HFF-Myc (cell line): Measurements from ENCODE around the gene PKD1L1.

Experiments used
- DNase-seq: peaks from one replicate; pipeline ENCODE4 v3.0.0-alpha.2; 2011; ENCODE audit warnings: low read depth; ENCODE audit errors: extremely low read depth
- H3K4me3 ChIP-seq: replicated peaks from 2 replicates; pipeline ENCODE4 v1.5.1; 2011; ENCODE audit warnings: low read depth, mild to moderate bottlenecking, control low read depth, low read length
- TF ChIP-seq, protein P1 (sequence below): IDR thresholded peaks from 2 replicates; pipeline ENCODE4 v1.5.1; 2012; ENCODE audit warnings: mild to moderate bottlenecking, low read depth, low read length, control low read depth; ENCODE audit errors: missing control alignments

The PKD1L1 gene

DNA sequence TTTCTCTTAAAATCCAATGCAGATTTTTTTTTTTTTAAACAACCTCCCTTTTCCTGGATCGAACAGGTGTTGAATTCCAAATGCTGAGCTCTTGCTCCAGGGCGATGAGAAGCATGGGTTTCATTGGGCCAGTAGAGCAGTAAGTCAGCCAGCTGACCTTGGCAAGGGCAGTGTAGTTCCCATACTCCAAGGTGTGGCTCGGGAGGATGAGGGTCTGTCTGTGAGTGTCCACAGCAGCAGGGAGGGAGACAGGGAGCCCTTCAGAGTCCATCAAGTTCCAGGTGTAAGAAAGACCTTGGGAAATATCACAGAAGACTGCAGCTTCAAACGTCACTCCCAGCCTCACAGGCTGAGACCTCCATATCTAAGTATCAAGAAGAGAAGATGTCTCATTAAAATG lies 50.4 kb downstream of the PKD1L1 start:
- no peak overlapping the region for H3K4me3 ChIP-seq
- TF ChIP-seq, protein P1, sequence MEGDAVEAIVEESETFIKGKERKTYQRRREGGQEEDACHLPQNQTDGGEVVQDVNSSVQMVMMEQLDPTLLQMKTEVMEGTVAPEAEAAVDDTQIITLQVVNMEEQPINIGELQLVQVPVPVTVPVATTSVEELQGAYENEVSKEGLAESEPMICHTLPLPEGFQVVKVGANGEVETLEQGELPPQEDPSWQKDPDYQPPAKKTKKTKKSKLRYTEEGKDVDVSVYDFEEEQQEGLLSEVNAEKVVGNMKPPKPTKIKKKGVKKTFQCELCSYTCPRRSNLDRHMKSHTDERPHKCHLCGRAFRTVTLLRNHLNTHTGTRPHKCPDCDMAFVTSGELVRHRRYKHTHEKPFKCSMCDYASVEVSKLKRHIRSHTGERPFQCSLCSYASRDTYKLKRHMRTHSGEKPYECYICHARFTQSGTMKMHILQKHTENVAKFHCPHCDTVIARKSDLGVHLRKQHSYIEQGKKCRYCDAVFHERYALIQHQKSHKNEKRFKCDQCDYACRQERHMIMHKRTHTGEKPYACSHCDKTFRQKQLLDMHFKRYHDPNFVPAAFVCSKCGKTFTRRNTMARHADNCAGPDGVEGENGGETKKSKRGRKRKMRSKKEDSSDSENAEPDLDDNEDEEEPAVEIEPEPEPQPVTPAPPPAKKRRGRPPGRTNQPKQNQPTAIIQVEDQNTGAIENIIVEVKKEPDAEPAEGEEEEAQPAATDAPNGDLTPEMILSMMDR: no peak
- DNase-seq: no peak

GRCh38 chr7:47896809-47897423 lies 51.4 kb downstream of the PKD1L1 start:
- DNase-seq: no peak
- H3K4me3 ChIP-seq: no peak overlapping the region
- TF ChIP-seq, protein P1: no peak

DNA sequence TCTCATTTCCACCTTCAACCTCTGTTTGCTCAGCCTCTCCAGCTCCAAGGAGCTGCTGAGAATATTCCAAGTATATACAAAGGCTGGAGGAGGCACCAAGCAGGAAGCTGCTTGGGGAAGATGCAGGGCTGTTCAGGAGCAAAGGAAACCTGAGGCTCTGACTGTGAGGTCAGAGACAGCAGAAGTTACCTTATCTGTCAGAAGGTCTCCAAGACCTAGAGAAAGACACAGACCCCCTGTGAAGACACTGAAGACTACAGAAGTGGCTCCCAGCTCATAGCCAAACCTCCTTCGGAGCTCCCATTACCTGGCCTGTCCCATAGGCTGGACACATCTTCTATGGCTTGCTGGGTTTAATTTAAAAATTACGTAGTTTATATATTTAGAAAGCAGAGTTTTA lies 53.2 kb downstream of the PKD1L1 start:
- no peak for DNase-seq
- no peak overlapping the region for H3K4me3 ChIP-seq
- TF ChIP-seq, protein P1: no peak

DNA sequence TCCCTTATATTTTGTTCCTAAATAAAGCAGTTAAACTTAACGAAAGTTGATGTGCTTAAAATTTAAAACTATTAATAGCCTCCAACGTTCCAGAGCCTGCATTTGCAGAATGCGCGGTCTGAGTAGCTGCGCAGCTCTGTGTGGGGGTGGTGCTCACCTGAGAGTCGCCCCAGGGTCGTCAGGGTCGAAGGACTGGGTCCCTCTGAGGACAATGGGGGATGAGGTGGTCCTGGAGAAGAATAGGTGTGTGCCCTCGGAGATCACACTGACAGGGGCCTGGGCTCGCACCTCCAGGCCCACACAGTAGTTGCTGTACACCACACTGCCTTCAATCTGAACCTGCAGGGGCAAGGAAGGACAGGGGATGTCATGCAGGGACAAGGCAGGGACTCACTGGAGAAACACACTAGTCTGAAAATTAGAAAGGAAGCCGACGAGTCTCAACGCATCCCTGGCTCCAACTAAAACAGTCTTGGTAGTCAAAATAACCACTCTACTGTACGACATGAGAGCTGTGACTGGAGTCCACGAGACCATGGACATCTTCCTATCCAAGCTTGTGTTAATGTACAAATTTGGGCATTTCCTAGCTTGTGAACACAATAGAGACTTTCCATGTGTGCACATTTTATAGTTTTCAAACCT lies 54.4 kb downstream of the PKD1L1 start:
- no peak overlapping the region for H3K4me3 ChIP-seq
- DNase-seq: no peak
- TF ChIP-seq, protein P1: no peak

DNA sequence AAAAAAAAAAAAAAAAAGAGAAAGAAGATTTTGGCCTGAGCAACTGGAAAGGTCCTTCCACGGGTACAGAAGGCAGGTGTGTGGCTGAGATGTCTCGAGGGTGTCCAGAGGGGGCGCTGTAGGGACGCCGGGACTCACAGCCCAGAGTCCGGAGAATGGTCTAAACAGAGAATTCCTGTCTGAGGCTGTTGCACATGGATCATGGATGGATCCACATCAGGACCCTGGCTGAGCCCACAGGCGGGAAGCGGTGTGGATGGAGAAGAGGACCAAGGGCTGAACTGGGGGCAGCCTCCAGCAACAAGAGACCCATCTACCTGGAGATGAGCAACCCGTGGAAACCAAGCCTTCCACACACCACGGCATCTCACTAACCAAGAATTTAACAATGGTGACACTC lies 55.0 kb downstream of the PKD1L1 start:
- TF ChIP-seq, protein P1: peak; percentile 54
- no peak for DNase-seq
- no peak overlapping the region for H3K4me3 ChIP-seq

DNA sequence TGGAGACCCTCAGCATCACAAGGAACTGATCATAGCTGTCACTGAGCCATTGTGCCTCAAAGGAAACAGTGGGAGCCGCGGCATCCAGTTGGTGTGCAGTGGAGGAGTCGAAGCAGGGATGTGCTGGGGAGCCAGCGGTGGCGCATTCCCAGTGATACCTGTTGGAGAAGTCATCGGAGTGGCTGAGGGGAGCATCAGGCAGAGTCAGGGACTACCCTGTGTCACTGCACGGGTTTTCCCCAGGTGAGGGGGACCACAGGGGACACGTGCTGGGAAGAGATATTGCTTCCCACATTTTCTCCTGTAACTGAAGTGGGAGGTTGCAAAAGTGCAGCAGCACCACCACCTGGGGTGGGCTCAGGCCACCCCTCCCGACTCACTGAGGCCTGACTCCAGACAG lies 57.7 kb downstream of the PKD1L1 start:
- TF ChIP-seq, protein P1: no peak
- H3K4me3 ChIP-seq: no peak overlapping the region
- no peak for DNase-seq

DNA sequence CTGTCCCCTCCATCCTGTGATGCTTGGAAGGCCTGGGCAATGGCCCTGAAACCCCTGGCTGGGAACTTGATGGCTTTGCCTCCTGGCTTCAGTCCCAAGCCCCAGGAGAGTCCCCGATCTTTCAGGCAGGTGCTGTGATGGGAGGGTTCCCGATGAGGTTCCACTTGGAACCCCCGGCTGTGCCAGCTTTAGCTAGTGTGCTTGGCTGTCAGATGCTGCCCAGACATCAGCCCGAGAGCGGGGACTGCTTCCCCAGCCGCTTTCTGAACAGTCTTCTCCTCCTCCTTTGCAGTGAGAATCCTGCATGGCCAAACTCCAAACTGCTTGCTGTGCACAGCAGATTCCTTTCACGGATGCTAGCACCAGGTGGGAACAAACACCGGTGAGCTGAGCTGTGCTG lies 58.1 kb downstream of the PKD1L1 start:
- no peak for DNase-seq
- H3K4me3 ChIP-seq: no peak overlapping the region
- TF ChIP-seq, protein P1: no peak
